GOT3 (cell line): ENCODE data around the gene C12orf75.
"Not testable (repeated sequence)": the region's sequence is repeated elsewhere in the genome, so short reads cannot be mapped to it uniquely, and the experiment has no call there.

Source experiments
- DNase-seq: peaks from one replicate; lab custom pipeline; 2025; ENCODE audit warnings: mixed read lengths; lab: John Stamatoyannopoulos, UW

Gene C12orf75

DNA sequence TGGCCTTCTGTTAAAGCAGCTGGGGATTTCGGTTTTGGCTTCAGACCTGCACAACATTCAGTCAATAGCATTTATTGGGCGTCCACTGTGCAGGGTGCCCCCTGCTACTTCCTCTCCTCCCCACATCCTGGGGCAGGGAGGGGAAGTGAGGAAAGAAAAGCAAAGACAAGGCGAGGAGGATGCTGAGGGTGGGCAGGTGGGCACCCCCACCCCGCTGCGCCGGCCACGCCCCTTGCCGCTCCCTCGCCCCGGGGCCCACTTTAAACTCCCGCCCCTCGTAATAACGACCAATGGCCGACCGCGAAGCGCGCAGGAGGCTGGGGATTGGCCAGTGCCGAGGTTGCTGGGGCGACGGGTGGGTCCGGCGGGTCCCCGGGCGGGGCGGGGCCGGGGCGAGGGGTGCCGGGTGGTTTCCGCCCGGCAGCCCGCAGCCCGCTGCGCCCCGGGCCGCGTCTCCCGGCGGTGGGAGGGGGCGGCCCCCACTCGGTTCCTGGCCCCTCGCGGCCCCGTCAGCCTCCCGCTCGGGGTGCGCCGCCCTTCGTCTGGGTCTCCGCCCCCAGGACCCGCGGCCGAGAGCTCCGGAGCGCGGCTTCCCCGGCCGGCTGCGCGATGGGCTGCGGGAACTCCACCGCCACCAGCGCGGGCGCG, at the start of gene C12orf75:
C12orf75 (plus strand) TSS at position 409 of the 648 bp plus-strand sequence; CDS start at position 610, 201 bp downstream.
- DNase-seq: peak; percentile 27

DNA sequence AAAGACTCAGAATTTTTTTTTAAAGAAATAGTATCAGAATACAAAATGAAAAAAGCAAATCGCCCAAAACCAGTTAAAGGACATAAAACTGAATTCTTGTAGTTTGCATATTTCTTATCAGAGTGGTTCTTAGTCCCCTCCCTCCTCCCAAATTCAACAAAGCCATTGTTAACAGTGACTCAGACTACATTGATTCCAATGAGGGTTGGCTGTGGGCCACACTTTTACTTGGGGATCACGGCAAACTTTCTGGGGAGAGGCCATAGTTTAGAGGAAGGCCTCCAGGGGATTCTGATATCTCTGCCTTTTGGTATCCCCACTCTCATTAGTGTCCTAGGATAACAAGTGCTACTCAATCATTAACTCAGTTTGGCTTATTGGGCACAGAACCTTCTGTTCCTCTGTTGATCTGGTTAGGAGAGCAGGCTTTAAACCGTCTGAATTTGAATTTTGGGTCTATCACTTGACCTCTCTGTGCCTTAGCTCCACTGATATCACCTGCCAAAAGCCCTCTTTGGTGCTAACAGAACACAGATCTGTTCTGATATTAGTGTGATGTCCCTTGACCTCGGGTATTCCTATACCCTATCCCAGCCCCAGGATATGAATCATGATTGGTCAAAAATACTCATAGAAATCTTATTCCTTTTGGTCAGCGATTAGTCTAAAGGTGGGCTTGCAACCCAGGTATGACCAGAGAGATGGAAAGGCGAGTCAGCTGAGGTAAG, 49.4 kb upstream of the C12orf75 start:
- DNase-seq: no peak

- DNase-seq: no peak
These were observed 48.8 kb upstream of the C12orf75 start for GRCh38 chr12:105281694-105282049.

DNA sequence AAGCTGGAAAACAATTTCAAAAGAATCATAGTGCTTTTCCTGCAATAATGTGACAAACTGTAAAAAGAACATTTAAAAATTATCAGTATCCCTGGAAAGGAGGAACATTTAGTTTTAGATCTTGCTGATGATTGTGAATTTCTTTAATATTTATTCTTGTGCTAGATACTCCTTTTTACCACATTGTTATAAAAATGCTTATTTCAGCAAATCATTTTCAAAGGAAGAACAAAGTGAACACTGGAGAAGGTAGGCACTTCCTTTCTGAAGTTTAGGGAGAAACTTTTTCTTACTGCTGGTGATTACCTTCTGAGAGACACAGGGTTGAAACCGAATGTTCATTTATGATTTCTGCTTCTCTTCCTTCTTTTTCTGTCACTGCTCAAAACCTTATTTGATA, 45.1 kb upstream of the C12orf75 start:
- no peak for DNase-seq

GRCh38 chr12:105287408-105287807, 43.1 kb upstream of the C12orf75 start:
- no peak for DNase-seq

GRCh38 chr12:105288311-105288996, 42.0 kb upstream of the C12orf75 start:
- DNase-seq: no peak

DNA sequence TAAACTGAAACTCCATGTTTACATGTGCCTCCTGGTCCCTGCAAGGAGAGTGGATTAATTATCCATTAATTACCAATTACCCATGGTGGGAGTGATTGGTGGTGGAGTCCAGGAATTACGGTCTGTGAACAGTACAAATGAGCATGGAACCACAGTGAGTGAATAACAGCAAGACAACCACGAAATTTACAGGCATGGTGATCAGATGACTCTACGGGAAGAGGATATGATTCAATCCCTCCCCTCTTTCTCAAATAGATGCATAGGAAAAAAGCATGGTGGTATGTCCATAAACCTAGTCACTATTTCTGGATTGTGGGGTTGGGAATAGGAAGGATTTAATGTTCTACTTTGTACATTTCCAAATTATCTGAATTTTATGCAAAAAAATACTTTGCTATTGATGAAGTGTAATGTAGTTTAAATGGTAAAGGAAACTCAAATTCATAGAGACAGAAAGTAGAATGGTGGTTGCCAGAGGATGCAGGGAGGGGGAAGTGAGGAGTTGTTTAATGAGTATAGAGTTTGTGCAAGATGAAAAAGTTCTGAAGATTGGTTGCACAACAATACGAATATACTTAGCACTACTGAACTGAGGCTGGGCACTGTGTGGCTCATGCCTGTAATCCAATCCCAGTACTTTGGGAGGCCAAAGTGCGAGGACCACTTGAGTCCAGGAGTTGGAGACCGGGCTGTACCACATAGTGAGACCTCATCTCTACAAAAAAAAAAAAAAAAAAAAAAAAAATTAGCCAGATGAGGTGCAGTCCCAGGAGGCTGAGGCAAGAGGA, 41.2 kb upstream of the C12orf75 start:
- no peak for DNase-seq

- no peak for DNase-seq
These were observed 39.0 kb upstream of the C12orf75 start for GRCh38 chr12:105291531-105291930.

DNA sequence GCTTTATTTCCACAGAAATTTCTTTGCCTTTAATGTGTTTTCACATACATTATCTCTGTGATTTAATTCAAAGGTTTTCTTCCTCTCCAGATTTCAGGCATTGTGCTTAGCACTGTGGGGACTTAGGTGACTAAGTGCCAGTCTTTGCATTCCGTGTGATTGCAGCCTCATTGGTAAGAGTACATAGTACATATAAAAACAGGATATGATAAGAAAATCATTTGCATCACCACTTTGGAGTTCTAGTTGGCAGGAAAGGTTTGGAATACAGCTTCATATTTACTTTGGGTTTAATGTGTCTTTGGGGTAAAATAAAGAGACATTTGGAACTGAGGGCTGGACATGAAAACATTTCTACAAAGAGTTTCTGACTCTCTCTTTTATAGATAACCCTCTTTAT, 37.8 kb upstream of the C12orf75 start:
- DNase-seq: no peak

DNA sequence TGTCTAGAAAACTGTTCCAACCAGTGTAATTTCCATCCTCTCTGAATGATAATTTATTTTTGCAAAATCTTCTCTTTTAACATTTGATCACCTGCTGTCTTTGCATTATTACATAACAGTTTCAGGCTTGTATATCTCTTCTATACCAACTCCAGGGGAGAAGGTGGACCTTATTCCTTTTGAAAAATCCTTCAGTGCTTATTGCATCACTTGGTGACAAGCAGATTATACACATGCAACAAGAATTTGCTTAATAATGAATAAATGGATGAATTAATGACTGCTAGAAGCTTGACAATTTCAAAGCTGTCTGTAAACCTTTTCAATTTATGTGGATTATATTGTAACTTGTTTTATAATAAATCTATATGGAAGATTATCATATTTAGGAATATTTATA, 37.3 kb upstream of the C12orf75 start:
- no peak for DNase-seq

DNA sequence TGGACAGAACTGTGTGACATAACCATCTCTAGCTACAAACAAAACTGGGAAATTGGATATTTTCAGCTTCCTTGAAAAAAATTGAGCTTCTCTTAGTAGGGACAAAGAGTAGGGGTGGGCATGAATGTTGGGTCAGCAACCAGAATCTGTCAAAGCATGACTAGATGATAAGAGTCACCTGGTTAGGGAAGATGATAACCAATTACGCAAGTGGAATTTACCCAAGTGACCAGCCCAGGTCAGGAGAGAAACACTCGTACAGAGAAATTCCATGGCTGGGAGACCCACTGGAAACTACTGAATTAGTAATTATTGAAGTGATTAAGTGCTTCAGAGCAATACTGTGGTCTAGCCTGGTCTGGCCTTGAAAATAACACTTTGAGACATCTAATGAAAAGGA, 36.3 kb upstream of the C12orf75 start:
- DNase-seq: no peak

DNA sequence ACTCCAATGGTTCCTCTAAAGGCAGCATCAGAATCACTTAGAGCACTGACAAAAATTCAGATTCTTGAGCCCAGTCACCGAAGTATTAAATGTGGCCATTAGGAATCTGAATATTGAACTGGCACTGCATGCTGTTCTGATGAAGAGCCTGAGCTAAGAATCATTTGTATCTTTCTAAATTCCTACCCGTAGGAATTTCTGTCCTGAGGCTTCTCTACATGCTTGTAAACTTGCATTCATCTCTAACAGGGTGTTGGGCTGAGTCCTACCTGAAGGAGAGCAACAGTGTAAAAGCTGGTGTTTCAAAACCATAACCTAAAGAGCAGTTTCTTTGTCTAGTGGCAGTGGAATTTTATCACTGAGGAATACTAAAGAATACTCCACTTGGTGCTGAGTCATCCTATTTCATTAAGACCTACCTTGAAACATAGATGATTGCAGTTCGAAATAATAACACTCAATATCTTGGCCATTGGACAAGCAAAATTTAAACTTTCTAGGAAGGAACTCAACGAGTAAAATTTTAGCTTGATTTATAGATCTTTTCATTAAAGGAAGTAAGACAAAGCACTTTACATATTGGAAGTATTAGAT, 35.5 kb upstream of the C12orf75 start:
- DNase-seq: no peak

GRCh38 chr12:105296116-105297089, 34.1 kb upstream of the C12orf75 start:
- no peak for DNase-seq

DNA sequence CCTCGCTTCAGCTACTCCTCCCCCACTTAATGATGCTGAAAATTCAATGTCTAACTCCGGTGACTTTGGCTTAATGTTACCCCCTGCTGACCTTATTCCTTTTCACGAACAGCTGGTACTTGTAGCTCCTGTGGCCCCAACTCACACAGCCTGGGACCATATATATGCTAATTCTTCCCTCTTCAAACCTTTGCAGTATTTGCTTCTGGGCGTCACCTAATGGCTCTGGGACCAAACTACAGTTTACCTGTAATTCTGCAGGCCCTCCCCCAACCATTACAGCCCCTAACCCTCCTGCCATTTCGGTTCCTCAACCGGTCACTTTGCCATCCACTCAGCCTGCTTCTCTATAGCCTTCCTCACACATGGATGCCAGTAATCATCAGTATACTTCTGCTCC, 29.6 kb upstream of the C12orf75 start:
- DNase-seq: no peak

DNA sequence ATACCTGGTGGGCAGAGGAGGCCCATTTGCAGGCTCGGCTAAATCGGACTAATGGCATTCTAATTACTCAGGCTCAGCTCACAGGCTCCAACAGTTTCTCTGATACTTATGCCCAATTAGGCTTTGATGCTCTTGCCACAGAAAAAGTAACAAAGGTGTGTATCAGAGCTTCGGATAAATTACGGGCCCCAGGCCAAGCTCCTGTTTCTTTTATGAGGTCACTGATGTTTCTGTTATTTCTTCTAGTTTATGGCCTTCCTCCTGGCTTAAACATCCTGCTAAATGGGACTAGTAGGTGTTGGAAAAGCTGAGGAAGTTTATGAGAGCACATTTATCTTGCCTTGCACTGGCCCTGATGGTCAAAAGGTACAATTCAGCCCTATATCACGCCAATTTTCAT, 28.8 kb upstream of the C12orf75 start:
- DNase-seq: no peak

- DNase-seq: not testable (repeated sequence)
These were observed 27.5 kb upstream of the C12orf75 start for GRCh38 chr12:105302986-105303385.

DNA sequence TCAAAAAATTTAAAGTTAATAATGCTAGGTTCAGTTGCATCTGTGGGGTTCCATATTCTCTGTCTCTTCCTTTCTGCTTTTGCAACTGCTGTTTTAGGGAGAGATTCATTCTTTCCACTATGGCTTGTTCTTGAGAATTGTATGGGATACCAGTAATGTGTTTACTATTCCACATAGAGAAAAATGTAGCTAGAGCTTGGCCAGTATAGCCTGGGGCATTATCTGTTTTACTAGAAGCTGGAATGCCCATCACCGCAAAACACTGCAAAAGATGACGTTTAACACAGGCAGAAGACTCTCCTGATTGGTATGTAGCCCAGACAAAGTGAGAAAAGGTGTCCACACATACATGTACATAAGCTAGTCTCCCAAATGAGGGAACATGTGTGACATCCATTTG, 25.9 kb upstream of the C12orf75 start:
- not testable (repeated sequence) for DNase-seq

GRCh38 chr12:105307601-105308314, 22.7 kb upstream of the C12orf75 start:
- DNase-seq: not testable (repeated sequence)

GRCh38 chr12:105308839-105309238, 21.7 kb upstream of the C12orf75 start:
- DNase-seq: not testable (repeated sequence)

GRCh38 chr12:105309384-105309783, 21.1 kb upstream of the C12orf75 start:
- not testable (repeated sequence) for DNase-seq
